GM18526 (cell line): Measurements from ENCODE around the gene ZBTB48.

ENCODE experiments used
- POLR2A ChIP-seq: IDR thresholded peaks from 3 replicates; pipeline ENCODE4 v1.6.1; 2011; ENCODE audit not compliant: insufficient read length; ENCODE audit errors: extremely low read depth

Gene ZBTB48

DNA sequence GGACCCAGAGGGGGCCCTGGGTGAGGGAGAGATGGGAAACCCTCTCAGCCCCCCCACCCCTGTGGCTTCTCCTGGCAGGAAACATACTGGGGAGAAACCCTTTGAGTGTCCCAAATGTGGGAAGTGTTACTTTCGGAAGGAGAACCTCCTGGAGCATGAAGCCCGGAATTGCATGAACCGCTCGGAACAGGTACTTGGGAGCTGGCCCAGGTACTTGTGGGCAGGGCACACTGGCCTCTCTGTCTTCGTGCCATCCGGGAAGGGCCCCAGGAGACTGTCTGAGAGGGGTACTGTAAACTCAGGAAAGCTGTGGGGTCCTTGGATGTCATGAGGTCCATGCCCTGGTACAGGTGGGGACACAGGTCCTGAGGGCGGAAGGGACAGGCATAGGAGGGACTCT is 6.0 kb downstream of the ZBTB48 start:
- no peak for TF ChIP-seq POLR2A

DNA sequence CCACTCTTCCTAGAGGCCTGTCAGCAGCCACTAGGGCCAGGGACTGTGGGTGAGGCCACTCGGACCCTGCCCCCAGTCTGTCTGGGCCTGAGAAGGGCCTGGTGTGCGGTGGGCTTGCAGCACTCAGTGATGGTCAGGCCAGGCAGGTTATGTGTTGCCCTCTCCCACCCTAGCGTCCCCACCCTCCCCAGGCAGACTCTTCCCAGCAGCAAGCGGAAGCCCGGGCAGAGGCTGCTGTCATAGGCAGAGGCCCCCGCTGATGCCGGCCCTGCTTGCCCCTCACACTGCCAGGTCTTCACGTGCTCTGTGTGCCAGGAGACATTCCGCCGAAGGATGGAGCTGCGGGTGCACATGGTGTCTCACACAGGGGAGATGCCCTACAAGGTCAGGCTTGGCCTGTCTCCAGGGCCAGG is 6.6 kb downstream of the ZBTB48 start:
- TF ChIP-seq POLR2A = no peak

DNA sequence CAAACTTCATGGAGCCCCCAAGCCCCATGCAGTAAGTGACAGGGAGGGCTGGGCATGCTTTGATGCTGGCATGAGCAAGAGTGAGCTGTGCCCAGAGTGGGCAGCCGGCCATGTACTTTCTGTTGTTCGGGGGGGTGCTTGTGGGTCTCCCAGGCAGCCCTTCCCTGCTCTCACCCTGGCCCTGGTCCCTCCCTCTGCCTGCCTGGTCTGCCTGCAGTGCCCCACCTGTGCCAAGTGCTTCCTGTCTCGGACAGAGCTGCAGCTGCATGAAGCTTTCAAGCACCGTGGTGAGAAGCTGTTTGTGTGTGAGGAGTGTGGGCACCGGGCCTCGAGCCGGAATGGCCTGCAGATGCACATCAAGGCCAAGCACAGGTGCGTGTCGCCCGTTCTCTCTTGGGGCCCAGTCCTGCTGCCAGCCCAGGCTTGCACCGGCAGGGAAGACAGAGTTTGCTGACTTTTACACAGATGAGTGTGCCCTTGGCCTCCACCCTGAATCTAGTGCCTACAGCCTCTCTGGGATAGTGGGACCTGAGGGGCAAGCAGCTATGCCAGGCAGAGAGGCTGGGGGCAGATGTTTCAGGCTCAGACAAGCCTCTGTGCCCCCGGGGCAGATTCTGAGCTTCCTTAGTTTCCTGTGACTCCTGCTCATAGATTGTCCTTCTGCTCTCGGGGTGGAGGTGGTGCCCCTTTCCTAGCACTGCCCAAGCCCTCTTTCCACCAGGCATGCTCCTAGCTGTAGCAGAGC is 7.6 kb downstream of the ZBTB48 start:
- no peak for TF ChIP-seq POLR2A

DNA sequence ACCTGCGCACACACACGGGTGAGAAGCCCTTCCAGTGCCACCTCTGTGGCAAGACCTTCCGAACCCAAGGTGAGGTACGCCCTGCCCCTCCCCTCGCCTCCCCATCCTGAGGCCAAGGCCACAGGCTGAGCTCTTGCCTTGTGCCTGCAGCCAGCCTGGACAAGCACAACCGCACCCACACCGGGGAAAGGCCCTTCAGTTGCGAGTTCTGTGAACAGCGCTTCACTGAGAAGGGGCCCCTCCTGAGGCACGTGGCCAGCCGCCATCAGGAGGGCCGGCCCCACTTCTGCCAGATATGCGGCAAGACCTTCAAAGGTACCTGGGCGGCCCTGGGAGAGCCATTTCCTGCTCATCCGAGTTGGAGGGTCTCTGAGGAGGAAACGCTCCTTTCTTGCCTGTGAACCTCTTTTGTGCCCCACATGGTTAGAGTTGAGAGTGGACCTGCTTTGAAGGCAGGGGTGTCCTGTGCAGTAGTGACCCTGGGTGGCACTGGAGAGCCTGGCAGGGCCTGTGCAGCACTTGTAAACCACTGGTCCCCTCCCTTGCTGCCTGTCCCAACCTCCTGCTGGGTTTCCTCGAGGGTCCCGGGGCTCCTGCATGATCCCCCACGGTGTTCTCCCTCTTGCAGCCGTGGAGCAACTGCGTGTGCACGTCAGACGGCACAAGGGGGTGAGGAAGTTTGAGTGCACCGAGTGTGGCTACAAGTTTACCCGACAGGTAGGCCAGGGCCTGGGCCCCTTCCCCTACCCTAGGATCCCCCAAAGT is 8.5 kb downstream of the ZBTB48 start:
- no peak for TF ChIP-seq POLR2A

DNA sequence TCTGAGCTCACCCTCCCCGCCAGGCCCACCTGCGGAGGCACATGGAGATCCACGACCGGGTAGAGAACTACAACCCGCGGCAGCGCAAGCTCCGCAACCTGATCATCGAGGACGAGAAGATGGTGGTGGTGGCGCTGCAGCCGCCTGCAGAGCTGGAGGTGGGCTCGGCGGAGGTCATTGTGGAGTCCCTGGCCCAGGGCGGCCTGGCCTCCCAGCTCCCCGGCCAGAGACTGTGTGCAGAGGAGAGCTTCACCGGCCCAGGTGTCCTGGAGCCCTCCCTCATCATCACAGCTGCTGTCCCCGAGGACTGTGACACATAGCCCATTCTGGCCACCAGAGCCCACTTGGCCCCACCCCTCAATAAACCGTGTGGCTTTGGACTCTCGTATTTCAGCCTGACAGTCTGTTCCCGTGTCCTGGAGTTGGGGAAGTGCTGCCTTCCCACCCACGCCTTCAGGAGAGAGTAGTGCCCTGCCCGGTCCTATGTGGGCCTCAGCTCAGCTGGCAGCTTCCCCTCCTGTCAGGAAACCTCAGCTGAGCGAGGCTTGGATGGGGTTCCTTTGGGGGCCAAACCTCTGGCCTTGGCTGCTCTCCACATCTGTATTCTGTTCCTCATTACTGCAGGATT is 9.2 kb downstream of the ZBTB48 start:
- no peak for TF ChIP-seq POLR2A

DNA sequence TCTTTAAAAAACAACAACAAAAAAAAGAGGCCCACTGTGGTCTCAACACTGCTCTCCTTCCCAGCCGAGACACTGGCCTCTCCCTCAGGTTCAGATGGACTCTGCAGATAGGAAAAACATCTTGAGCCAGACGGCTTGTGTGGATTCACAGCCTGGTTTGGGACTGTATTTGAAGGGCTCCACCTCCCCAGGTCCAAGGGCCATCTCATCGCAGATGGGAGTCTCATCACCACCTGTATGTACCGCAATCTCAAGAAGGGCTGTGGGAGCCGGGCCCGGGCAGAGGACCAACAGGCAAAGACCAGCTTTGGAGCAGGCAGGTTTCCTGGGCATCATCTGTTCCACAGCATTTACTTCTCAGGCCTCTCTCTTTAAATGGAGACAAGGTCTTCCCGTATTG is 10.3 kb downstream of the ZBTB48 start:
- no peak for TF ChIP-seq POLR2A

DNA sequence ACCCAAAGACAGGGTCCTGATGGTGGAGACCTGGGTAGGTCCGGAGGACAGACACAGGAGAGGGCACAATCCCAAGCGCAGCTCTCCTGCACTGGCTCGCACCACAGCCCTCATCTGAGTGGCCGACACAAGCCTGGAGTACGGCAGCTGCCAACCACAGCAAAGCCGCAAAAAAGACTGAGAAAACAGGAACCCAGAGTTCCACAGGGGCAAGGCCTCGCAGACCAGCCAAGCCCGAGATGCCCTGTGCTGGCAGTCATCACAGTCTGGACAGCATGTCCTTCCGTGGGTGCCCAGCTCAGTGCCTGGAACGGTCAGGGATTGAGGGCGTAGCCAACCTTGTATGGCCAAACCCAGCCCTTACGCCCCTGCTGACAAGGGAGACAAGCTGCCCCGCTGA is 11.4 kb downstream of the ZBTB48 start:
- TF ChIP-seq POLR2A = no peak

DNA sequence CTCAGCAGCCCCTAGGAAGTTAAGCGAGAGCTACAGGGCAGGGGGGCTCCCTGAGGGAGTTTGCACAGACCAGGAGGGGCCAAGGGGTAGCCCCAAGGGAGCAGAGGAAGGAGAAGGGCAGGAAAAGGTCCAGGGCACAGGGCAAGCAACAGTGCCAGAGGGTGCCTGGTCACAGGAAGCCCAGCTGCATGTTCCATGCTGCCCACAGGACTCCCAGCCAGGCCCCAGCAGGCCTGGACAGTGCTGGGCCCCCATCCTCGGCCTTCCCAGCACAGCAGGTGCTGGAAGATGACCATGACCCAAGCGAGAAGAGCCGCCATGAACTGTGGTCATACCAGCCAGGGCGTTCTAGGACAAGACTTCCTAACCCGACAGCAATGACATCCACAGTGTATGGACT is 11.8 kb downstream of the ZBTB48 start:
- no peak for TF ChIP-seq POLR2A

DNA sequence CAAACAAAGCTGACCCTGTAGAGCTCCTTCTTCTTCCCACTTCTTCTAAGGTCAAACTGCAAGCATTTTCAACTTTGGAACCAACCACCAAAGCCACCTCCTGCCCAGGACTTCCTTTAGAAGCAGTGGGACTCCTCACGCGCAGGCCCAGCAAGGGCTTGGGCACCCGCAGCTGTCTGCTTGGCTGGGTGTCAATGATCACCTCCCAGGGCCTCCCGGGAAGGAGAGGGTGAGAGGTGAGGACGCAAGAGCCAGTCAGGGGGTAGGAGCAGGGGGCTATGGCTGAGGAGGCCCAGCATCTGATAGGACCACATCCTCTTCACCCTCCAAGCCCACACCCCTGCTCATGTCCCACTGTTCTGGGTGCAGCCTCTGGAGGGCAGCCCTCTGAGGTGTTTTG is 12.6 kb downstream of the ZBTB48 start:
- no peak for TF ChIP-seq POLR2A

DNA sequence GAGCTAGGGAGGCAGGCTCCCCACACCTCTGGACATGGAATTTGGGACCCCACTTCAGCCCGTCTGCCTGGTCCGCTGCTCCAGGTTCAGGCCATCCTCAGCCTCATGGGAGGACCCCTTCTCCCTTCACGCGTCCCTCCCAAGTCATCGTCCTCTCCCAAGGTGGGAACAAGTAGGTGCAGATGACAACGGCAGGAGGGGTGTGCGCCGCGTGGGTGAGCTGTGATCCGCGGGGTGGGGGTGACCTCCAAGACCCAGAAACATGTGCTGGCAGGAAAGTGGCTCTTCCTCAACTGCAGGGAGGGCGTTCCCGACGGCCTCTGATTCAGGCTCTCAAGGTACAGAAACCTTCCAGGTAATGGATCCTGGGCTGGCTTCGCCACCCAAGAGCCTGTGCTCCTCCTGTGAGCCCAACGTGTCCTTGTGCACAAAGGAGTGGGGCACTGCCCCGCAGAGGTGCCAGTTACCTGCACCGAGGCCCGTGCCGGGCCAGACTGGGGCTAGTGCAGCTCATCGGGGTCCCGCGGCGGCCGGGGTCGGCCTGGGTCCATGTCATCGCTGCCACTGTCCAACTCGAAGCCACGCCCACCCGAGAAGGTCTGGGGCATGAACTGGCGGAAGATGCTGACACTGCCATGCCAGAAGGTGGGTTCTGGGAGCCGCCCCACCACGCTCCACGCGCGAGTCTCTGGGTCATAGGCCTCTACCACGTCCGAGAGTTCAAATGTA is 13.2 kb downstream of the ZBTB48 start:
- TF ChIP-seq POLR2A = no peak

DNA sequence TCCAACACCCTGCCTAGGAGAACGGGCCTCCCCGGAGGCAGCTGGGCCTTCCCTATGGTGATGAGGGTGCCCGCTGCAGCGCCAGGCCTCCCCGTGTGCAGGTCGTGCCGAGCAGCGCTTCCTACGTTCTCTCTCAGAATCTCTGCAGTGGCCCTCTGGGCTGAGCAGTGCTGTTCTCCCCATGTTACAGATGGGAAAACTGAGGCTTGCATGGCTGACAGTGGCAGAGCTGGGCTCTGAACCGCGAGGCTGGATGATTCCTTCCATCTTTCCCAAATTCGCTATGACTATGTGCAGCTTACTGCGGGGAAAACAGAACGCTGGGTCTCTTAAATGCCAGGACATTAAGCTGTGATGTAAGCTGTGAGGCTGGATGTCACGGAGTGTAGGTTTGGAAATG is 14.0 kb downstream of the ZBTB48 start:
- TF ChIP-seq POLR2A = no peak

DNA sequence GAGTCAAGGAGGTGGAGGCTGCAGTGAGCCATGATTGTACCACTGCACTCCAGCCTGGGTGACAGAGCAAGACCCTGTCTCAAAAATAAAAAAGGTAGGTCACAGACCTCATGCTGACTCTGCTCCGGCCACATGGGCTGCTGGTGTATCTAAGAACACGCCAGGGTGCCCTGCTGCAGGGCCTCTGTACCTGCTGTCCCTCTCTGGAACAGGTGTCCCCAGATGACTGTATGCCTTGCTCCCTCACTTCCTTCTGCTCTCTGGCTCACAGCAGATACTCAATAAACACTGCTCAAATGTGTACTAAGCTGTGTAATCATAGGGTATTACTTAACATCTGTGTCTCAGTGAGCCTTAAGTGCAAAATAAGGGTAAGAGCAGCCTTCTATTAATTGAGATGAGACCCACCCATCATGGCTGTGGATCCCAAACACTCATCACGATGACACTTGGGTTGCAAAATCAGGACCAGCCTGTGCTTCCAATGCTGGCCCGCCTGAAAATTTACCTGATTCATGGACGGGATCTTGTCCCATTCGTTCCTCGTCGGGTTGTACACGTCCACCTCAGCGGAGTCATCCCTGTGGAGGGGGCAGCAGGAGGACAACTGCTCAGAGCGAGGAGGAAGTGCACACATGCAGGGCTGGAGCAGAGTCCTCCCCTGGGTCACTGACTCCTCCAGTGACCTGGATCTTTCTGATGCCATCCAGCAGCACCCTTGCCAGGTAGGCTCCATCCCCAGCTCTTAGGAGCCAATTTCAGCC is 15.4 kb downstream of the ZBTB48 start:
- TF ChIP-seq POLR2A = no peak

DNA sequence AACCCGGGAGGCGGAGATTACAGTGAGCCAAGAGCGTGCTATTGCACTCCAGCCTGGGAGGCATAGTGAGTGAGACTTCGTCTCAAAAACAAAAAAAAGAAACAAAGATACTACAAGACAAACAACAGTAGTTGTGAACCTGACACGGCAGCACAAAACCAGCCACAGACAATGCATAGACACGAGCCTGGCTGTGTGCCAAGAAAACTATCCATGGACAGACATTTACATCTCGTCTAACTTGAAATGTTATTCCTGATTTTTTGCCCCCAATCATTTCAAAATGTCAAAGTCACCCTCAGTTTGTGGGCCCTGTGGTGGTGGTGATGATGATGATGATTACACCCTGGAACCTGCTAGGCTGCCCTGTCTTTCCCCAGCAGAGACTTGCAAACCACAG is 16.6 kb downstream of the ZBTB48 start:
- TF ChIP-seq POLR2A = no peak

DNA sequence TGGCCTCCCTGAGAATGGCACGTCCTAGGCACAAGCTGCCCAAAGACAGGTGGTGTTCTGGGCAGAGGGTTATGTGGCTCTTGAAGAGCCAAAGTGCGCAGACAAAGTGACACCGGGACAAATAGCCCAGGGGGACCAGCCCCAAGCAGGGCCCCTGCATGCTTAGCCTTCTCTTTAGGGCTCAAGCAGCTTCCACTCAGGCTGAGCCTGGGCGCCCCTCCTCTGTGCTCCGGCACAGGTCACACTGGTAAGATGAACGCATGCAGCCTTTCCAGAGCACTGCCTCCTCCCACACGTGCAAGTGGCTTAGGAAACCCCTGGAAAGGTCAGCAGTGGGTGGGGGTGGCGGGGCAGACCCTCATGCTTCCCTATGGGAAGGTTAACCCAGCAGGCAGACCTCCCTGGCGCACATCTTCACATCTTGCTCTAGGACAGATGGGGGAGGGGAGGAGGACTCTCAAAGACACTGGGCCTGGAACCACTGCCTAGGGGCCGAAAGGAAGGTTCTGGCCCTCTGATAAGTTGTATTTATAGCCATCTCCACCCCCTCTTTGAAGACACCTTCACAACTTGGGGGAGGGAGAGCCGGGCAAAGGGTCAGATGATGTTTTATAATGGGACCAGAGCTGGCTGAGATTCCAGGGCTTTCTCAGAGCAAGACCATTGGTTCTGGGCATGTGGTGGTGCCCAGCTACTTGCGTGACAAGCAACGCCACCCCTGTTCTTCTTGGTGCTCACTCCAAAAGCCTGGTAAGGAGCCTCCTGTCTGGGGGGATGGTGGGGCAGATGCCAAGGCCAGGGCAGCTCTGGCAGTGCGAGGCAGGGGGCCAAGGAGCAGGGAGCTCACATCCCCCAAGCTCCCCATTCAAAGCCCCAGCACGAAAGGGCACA is 17.3 kb downstream of the ZBTB48 start:
- no peak for TF ChIP-seq POLR2A

DNA sequence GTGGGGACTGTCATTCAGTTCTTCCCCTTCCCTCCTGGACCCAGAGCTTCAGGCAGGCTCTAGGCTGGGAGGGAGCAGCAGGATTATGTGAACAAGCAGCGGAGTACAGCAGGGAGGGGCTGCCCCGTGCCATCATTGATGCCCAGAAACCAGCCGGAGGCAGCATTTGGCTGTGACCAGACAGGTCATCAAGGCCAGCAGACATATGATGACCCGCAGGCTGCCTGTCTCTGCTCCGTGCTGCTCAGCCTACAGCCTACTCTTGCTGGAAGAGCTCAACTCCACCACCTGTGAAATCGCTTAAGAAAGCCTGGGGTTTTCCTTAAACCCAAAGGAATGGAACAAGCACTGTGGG is 18.0 kb downstream of the ZBTB48 start:
- TF ChIP-seq POLR2A = no peak
